ENCODE measurements around the gene SLC66A3.

Gene SLC66A3

GRCh38 chr2:11140492-11140891 lies 14.8 kb upstream of the SLC66A3 start:
- DNase-seq: no peak

GRCh38 chr2:11141319-11141718 lies 13.9 kb upstream of the SLC66A3 start:
- DNase-seq: no peak

GRCh38 chr2:11142330-11142729 lies 12.9 kb upstream of the SLC66A3 start:
- DNase-seq: no peak

GRCh38 chr2:11142987-11143386 lies 12.3 kb upstream of the SLC66A3 start:
- no peak for DNase-seq

- DNase-seq: no peak
Measured at GRCh38 chr2:11144077-11144737, 11.1 kb upstream of the SLC66A3 start.

- DNase-seq: no peak
Measured at GRCh38 chr2:11144738-11145079, 10.6 kb upstream of the SLC66A3 start.

- DNase-seq: no peak
Measured at GRCh38 chr2:11145350-11145749, 9.9 kb upstream of the SLC66A3 start.

- no peak for DNase-seq
Measured at GRCh38 chr2:11146076-11146475, 9.2 kb upstream of the SLC66A3 start.

GRCh38 chr2:11147263-11147662 lies 8.0 kb upstream of the SLC66A3 start:
- DNase-seq: no peak

GRCh38 chr2:11152591-11152990 lies 2.7 kb upstream of the SLC66A3 start:
- no peak for DNase-seq

- no peak for DNase-seq
Measured at GRCh38 chr2:11154016-11154922, 998 bp upstream of the SLC66A3 start.

GRCh38 chr2:11154923-11155380 lies 315 bp upstream of the SLC66A3 start:
- DNase-seq: peak; percentile 98

- no peak for DNase-seq
Measured at GRCh38 chr2:11156396-11157075, 1.3 kb downstream of the SLC66A3 start.

- no peak for DNase-seq
Measured at GRCh38 chr2:11157296-11157695, 2.0 kb downstream of the SLC66A3 start.

- no peak for DNase-seq
Measured at GRCh38 chr2:11157731-11158130, 2.5 kb downstream of the SLC66A3 start.

- no peak for DNase-seq
Measured at GRCh38 chr2:11158916-11159573, 3.8 kb downstream of the SLC66A3 start.

GRCh38 chr2:11159574-11160170 lies 4.4 kb downstream of the SLC66A3 start:
- DNase-seq: no peak

GRCh38 chr2:11160256-11160655 lies 5.0 kb downstream of the SLC66A3 start:
- no peak for DNase-seq

GRCh38 chr2:11160731-11161455 lies 5.6 kb downstream of the SLC66A3 start:
- no peak for DNase-seq

GRCh38 chr2:11161747-11162146 lies 6.5 kb downstream of the SLC66A3 start:
- DNase-seq: no peak

GRCh38 chr2:11163439-11164317 lies 8.4 kb downstream of the SLC66A3 start:
- DNase-seq: no peak
